RWPE2 (cell line): Measurements from ENCODE around the gene CBFA2T3.

Experiments used
- ATAC-seq: fragments of 200-7000 bp; cut with Tn5 transposase; 3 replicates; pipeline ENCODE4 v1.9.1; 2021; ENCODE audit warnings: low read depth
- DNase-seq: peaks from one replicate; pipeline ENCODE4 v3.0.0-alpha.2; 2020; ENCODE audit warnings: low spot score
- H3K27ac ChIP-seq: fragments of 450-650 bp; 2 replicates; pipeline ENCODE4 v1.5.1; 2017; ENCODE audit warnings: mild to moderate bottlenecking; ENCODE audit not compliant: poor library complexity, severe bottlenecking
- H3K27me3 ChIP-seq: fragments of 250-450 bp; sonication (Bioruptor Pico); 2 replicates; pipeline ENCODE4 v1.5.1; 2021; ENCODE audit warnings: mild to moderate bottlenecking, moderate library complexity; ENCODE audit not compliant: insufficient read depth, poor library complexity, severe bottlenecking
- H3K36me3 ChIP-seq: fragments of 250-450 bp; sonication (Bioruptor Pico); 2 replicates; pipeline ENCODE4 v1.5.1; 2020; ENCODE audit warnings: low read depth, mild to moderate bottlenecking, moderate library complexity
- H3K4me1 ChIP-seq: fragments of 250-450 bp; sonication (Bioruptor Pico); 2 replicates; pipeline ENCODE4 v1.5.1; 2021; ENCODE audit warnings: mild to moderate bottlenecking, moderate library complexity; ENCODE audit not compliant: insufficient read depth, poor library complexity, severe bottlenecking
- H3K4me3 ChIP-seq: fragments of 250-450 bp; sonication (Bioruptor Pico); 2 replicates; pipeline ENCODE4 v1.5.1; 2021; ENCODE audit warnings: mild to moderate bottlenecking, moderate library complexity; ENCODE audit not compliant: severe bottlenecking
- H3K9me3 ChIP-seq: fragments of 250-450 bp; sonication (Bioruptor Pico); 2 replicates; pipeline ENCODE4 v1.5.1; 2021; ENCODE audit warnings: mild to moderate bottlenecking, moderate library complexity; ENCODE audit not compliant: severe bottlenecking
- CTCF ChIP-seq: fragments of 450-650 bp; IDR thresholded peaks from one replicate; pipeline ENCODE4 v1.5.1; 2017; ENCODE audit warnings: mild to moderate bottlenecking, moderate library complexity; ENCODE audit not compliant: poor library complexity, severe bottlenecking

The CBFA2T3 gene

DNA sequence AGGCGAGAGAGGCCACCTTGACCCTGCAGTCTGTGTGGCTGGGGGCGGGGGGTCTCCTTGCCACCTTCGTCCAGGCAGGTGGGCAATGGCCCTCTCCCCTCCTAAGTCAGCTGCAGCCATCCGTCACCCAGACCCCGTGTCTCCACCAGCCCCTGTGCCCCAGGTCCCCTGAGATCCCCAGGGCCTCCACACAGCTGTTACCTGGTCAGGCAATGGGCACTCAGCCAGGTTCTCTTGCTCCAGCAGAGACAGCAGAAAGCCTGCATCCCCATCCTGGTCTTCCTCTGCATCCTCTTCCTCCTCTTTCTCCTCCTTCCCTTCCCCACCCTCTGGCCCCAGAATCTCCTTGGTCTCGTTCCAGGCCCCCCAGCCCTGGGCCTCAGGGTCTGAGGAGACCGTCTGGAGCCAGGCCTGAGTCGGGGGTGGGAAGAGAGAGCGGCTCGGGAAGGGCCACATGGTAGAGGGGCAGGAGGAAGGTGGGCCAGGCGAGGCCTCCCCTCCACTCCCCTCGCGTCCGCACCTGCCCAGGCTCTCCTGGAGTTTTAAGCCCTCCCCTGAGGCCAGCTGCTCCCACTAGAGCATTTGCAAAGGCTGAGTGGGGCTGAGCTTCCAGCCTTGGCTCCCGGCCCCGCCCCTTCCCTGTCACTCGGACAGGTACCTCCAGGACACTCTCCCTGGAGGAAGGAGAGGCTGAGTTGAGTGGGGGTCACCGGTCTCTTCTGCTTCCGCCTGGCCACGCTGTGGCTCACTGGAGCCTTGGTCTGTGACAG lies 110.7 kb downstream of the CBFA2T3 start, which contains the start of gene PABPN1L:
Gene PABPN1L (minus strand): TSS at position 510 of the 770 bp plus-strand sequence. CDS start 54 bp downstream, at position 456.
- no peaks in the 10 kb centered on the region for H3K9me3 ChIP-seq
- H3K4me1 ChIP-seq = no peaks in the 10 kb centered on the region
- no peak for DNase-seq
- no peak for ATAC-seq
- no peak within 1 kb of the TSS for H3K4me3 ChIP-seq
- peaks cover 5% of the 10 kb centered on the region for H3K27me3 ChIP-seq
- no peak within 1 kb of the TSS for H3K27ac ChIP-seq
- no peak for TF ChIP-seq CTCF
- H3K36me3 ChIP-seq = no peaks in the 10 kb centered on the region

- no peaks in the 10 kb centered on the region for H3K4me1 ChIP-seq
Measured at GRCh38 chr16:88865742-88866141, 111.3 kb downstream of the CBFA2T3 start.

DNA sequence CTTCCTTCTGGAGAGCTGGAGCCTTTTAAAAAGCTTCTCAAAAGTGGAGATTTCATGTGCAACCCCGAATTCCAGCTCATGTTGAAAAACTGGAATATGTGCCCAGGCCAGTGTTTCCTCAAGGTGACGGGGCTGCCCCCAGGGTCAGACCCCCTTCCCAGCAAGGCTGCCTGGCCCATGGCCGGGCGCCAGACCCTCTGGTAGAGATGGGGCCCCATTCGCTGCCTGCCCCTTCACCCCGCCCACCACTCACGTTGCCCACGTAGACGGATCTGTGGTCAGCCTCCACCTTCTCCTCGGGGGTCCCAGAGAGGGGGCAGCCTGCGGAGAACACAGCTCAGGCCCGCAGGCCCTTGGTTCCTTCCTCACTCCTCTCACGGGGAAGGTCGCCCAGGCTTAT lies 111.7 kb downstream of the CBFA2T3 start:
- H3K4me3 ChIP-seq = no peak overlapping the region

More at GRCh38 chr16:88865742-88866141, 111.3 kb downstream of the CBFA2T3 start:
- peaks cover 2% of the 10 kb centered on the region for H3K27me3 ChIP-seq
- DNase-seq (no peak), ATAC-seq (no peak)
- no peak overlapping the region for H3K4me3 ChIP-seq
- peaks cover 4% of the 10 kb centered on the region; the same call in 1 of the 2 replicates for H3K36me3 ChIP-seq
- no peak for TF ChIP-seq CTCF
- H3K9me3 ChIP-seq = no peaks in the 10 kb centered on the region
- H3K27ac ChIP-seq = no peak overlapping the region

DNA sequence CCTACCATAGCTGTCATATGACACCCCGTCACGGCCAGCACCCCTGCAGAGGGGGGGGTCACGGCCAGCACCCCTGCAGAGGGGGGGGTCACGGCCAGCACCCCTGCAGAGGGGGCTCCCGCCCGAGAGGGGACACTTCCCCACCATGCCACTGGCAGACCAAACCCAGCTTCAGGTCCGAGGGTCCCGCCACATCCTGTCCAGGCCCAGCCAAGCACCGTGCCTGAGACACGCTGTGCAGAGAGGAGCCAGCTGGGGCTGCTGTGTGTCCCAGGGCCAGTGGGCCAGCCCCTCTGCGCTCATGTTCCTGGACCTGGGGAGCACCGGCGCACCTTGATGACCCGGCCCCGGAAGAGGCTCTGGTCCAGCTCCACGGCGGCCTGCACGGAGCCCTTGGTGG lies 112.5 kb downstream of the CBFA2T3 start:
- Histone ChIP-seq H3K27ac (no peak overlapping the region), H3K36me3 (peaks cover 13% of the 10 kb centered on the region), H3K9me3 (no peaks in the 10 kb centered on the region), H3K4me3 (no peak overlapping the region), H3K27me3 (no peaks in the 10 kb centered on the region), H3K4me1 (no peaks in the 10 kb centered on the region)
- no peak for TF ChIP-seq CTCF
- ATAC-seq (no peak), DNase-seq (no peak)

More for the DNA sequence above, 111.7 kb downstream of the CBFA2T3 start:
- Histone ChIP-seq H3K36me3 (peaks cover 7% of the 10 kb centered on the region), H3K4me1 (no peaks in the 10 kb centered on the region), H3K27me3 (no peaks in the 10 kb centered on the region), H3K27ac (no peak overlapping the region), H3K9me3 (no peaks in the 10 kb centered on the region)
- ATAC-seq (no peak), DNase-seq (no peak)
- TF ChIP-seq CTCF = no peak

GRCh38 chr16:88864099-88864498 lies 112.9 kb downstream of the CBFA2T3 start:
- H3K27ac ChIP-seq = no peak overlapping the region
- no peaks in the 10 kb centered on the region for H3K4me1 ChIP-seq
- H3K36me3 ChIP-seq = peaks cover 13% of the 10 kb centered on the region
- H3K27me3 ChIP-seq = no peaks in the 10 kb centered on the region
- no peaks in the 10 kb centered on the region for H3K9me3 ChIP-seq
- no peak for ATAC-seq
- H3K4me3 ChIP-seq = no peak overlapping the region
- no peak for TF ChIP-seq CTCF
- no peak for DNase-seq
